ENCODE results near the gene PIP4K2C.

PIP4K2C gene

GRCh38 chr12:57590479-57590863 lies 521 bp upstream of the PIP4K2C start:
- H3K27me3 ChIP-seq (replicated peaks; ENCODE audit: control insufficient read depth, insufficient read depth, low read length) = peaks cover 44% of the 10 kb centered on the region
- DNase-seq (ENCODE audit: low read depth) = no peak
- H3K4me1 ChIP-seq (ENCODE audit: control insufficient read depth, insufficient read depth, low read length) = peaks cover 8% of the 10 kb centered on the region
- H3K36me3 ChIP-seq (ENCODE audit: control insufficient read depth, insufficient read depth, low read length, severe bottlenecking) = no peaks in the 10 kb centered on the region
- H3K9ac ChIP-seq (ENCODE audit: low read length) = no peak overlapping the region
- H3K4me3 ChIP-seq (ENCODE audit: low read length) = peak overlapping the region; percentile 84
- no peaks in the 10 kb centered on the region for H3K9me3 ChIP-seq (ENCODE audit: control insufficient read depth, low read length)

- Histone ChIP-seq H3K36me3 (ENCODE audit: control insufficient read depth, insufficient read depth, low read length, severe bottlenecking) (no peaks in the 10 kb centered on the region), H3K9ac (ENCODE audit: low read length) (no peak overlapping the region), H3K27me3 (replicated peaks; ENCODE audit: control insufficient read depth, insufficient read depth, low read length) (peaks cover 32% of the 10 kb centered on the region), H3K9me3 (ENCODE audit: control insufficient read depth, low read length) (no peaks in the 10 kb centered on the region), H3K4me3 (ENCODE audit: low read length) (peak overlapping the region; percentile 84), H3K4me1 (ENCODE audit: control insufficient read depth, insufficient read depth, low read length) (peaks cover 8% of the 10 kb centered on the region)
- DNase-seq (ENCODE audit: low read depth) = no peak
Observed at GRCh38 chr12:57591782-57592325, 862 bp downstream of the PIP4K2C start.

GRCh38 chr12:57592551-57593165 lies 1.7 kb downstream of the PIP4K2C start:
- H3K4me1 ChIP-seq (ENCODE audit: control insufficient read depth, insufficient read depth, low read length) = peaks cover 8% of the 10 kb centered on the region
- no peak overlapping the region for H3K9ac ChIP-seq (ENCODE audit: low read length)
- DNase-seq (ENCODE audit: low read depth) = no peak
- H3K27me3 ChIP-seq (replicated peaks; ENCODE audit: control insufficient read depth, insufficient read depth, low read length) = peaks cover 29% of the 10 kb centered on the region
- no peaks in the 10 kb centered on the region for H3K9me3 ChIP-seq (ENCODE audit: control insufficient read depth, low read length)
- H3K36me3 ChIP-seq (ENCODE audit: control insufficient read depth, insufficient read depth, low read length, severe bottlenecking) = no peaks in the 10 kb centered on the region
- no peak overlapping the region for H3K4me3 ChIP-seq (ENCODE audit: low read length)

- no peak overlapping the region for H3K9ac ChIP-seq (ENCODE audit: low read length)
- H3K4me1 ChIP-seq (ENCODE audit: control insufficient read depth, insufficient read depth, low read length) = peaks cover 8% of the 10 kb centered on the region
- H3K27me3 ChIP-seq (replicated peaks; ENCODE audit: control insufficient read depth, insufficient read depth, low read length) = peaks cover 23% of the 10 kb centered on the region
- H3K36me3 ChIP-seq (ENCODE audit: control insufficient read depth, insufficient read depth, low read length, severe bottlenecking) = no peaks in the 10 kb centered on the region
- H3K4me3 ChIP-seq (ENCODE audit: low read length) = no peak overlapping the region
- no peak for DNase-seq (ENCODE audit: low read depth)
- H3K9me3 ChIP-seq (ENCODE audit: control insufficient read depth, low read length) = no peaks in the 10 kb centered on the region
Observed at GRCh38 chr12:57593187-57593586, 2.2 kb downstream of the PIP4K2C start.

GRCh38 chr12:57600395-57600794 lies 9.4 kb downstream of the PIP4K2C start:
- H3K4me1 ChIP-seq (ENCODE audit: control insufficient read depth, insufficient read depth, low read length) = peaks cover 4% of the 10 kb centered on the region
- no peak overlapping the region for H3K4me3 ChIP-seq (ENCODE audit: low read length)
- peaks cover 22% of the 10 kb centered on the region for H3K27me3 ChIP-seq (replicated peaks; ENCODE audit: control insufficient read depth, insufficient read depth, low read length)
- H3K36me3 ChIP-seq (ENCODE audit: control insufficient read depth, insufficient read depth, low read length, severe bottlenecking) = no peaks in the 10 kb centered on the region
- H3K9ac ChIP-seq (ENCODE audit: low read length) = no peak overlapping the region
- no peaks in the 10 kb centered on the region for H3K9me3 ChIP-seq (ENCODE audit: control insufficient read depth, low read length)
- no peak for DNase-seq (ENCODE audit: low read depth)

GRCh38 chr12:57602544-57602943 lies 11.6 kb downstream of the PIP4K2C start:
- H3K27me3 ChIP-seq (replicated peaks; ENCODE audit: control insufficient read depth, insufficient read depth, low read length) = peaks cover 25% of the 10 kb centered on the region
- H3K9ac ChIP-seq (ENCODE audit: low read length) = no peak overlapping the region
- no peak for DNase-seq (ENCODE audit: low read depth)
- H3K4me1 ChIP-seq (ENCODE audit: control insufficient read depth, insufficient read depth, low read length) = peaks cover 4% of the 10 kb centered on the region
- H3K4me3 ChIP-seq (ENCODE audit: low read length) = no peak overlapping the region
- H3K36me3 ChIP-seq (ENCODE audit: control insufficient read depth, insufficient read depth, low read length, severe bottlenecking) = no peaks in the 10 kb centered on the region
- H3K9me3 ChIP-seq (ENCODE audit: control insufficient read depth, low read length) = no peaks in the 10 kb centered on the region

- Histone ChIP-seq H3K36me3 (ENCODE audit: control insufficient read depth, insufficient read depth, low read length, severe bottlenecking) (no peaks in the 10 kb centered on the region), H3K27me3 (replicated peaks; ENCODE audit: control insufficient read depth, insufficient read depth, low read length) (peaks cover 25% of the 10 kb centered on the region), H3K9me3 (ENCODE audit: control insufficient read depth, low read length) (no peaks in the 10 kb centered on the region), H3K4me1 (ENCODE audit: control insufficient read depth, insufficient read depth, low read length) (peaks cover 4% of the 10 kb centered on the region), H3K4me3 (ENCODE audit: low read length) (no peak overlapping the region), H3K9ac (ENCODE audit: low read length) (no peak overlapping the region)
- no peak for DNase-seq (ENCODE audit: low read depth)
Observed at GRCh38 chr12:57603324-57603723, 12.3 kb downstream of the PIP4K2C start.

- peaks cover 24% of the 10 kb centered on the region for H3K27me3 ChIP-seq (replicated peaks; ENCODE audit: control insufficient read depth, insufficient read depth, low read length)
- peak overlapping the region; percentile 73 for H3K4me3 ChIP-seq (ENCODE audit: low read length)
- H3K36me3 ChIP-seq (ENCODE audit: control insufficient read depth, insufficient read depth, low read length, severe bottlenecking) = no peaks in the 10 kb centered on the region
- peak overlapping the region; percentile 30 for H3K9ac ChIP-seq (ENCODE audit: low read length)
- no peaks in the 10 kb centered on the region for H3K9me3 ChIP-seq (ENCODE audit: control insufficient read depth, low read length)
- peak; percentile 52 for DNase-seq (ENCODE audit: low read depth)
- peaks cover 4% of the 10 kb centered on the region for H3K4me1 ChIP-seq (ENCODE audit: control insufficient read depth, insufficient read depth, low read length)
Observed at GRCh38 chr12:57603815-57604453, 12.9 kb downstream of the PIP4K2C start.

- peak; percentile 51 for DNase-seq (ENCODE audit: low read depth)
- Histone ChIP-seq H3K4me1 (ENCODE audit: control insufficient read depth, insufficient read depth, low read length) (peaks cover 4% of the 10 kb centered on the region), H3K4me3 (ENCODE audit: low read length) (peak within 1 kb of the TSS; percentile 73), H3K9me3 (ENCODE audit: control insufficient read depth, low read length) (no peaks in the 10 kb centered on the region), H3K9ac (ENCODE audit: low read length) (peak within 1 kb of the TSS; percentile 39), H3K27me3 (replicated peaks; ENCODE audit: control insufficient read depth, insufficient read depth, low read length) (peaks cover 18% of the 10 kb centered on the region), H3K36me3 (ENCODE audit: control insufficient read depth, insufficient read depth, low read length, severe bottlenecking) (no peaks in the 10 kb centered on the region)
Observed at GRCh38 chr12:57604454-57604991, 13.5 kb downstream of the PIP4K2C start, which contains the start of gene DTX3. Gene DTX3 (plus strand): TSS chr12:57604824. CDS start chr12:57606518, 1,694 bp downstream.

GRCh38 chr12:57604992-57605810 lies 14.2 kb downstream of the PIP4K2C start:
- H3K9ac ChIP-seq (ENCODE audit: low read length) = peak overlapping the region; percentile 39
- no peaks in the 10 kb centered on the region for H3K36me3 ChIP-seq (ENCODE audit: control insufficient read depth, insufficient read depth, low read length, severe bottlenecking)
- H3K27me3 ChIP-seq (replicated peaks; ENCODE audit: control insufficient read depth, insufficient read depth, low read length) = peaks cover 18% of the 10 kb centered on the region
- H3K4me3 ChIP-seq (ENCODE audit: low read length) = peak overlapping the region; percentile 71
- H3K9me3 ChIP-seq (ENCODE audit: control insufficient read depth, low read length) = no peaks in the 10 kb centered on the region
- H3K4me1 ChIP-seq (ENCODE audit: control insufficient read depth, insufficient read depth, low read length) = peaks cover 4% of the 10 kb centered on the region
- DNase-seq (ENCODE audit: low read depth) = peak; percentile 50

GRCh38 chr12:57605811-57606311 lies 14.9 kb downstream of the PIP4K2C start:
- H3K9ac ChIP-seq (ENCODE audit: low read length) = no peak overlapping the region
- no peak for DNase-seq (ENCODE audit: low read depth)
- no peaks in the 10 kb centered on the region for H3K36me3 ChIP-seq (ENCODE audit: control insufficient read depth, insufficient read depth, low read length, severe bottlenecking)
- H3K9me3 ChIP-seq (ENCODE audit: control insufficient read depth, low read length) = no peaks in the 10 kb centered on the region
- H3K27me3 ChIP-seq (replicated peaks; ENCODE audit: control insufficient read depth, insufficient read depth, low read length) = peaks cover 22% of the 10 kb centered on the region
- peaks cover 9% of the 10 kb centered on the region for H3K4me1 ChIP-seq (ENCODE audit: control insufficient read depth, insufficient read depth, low read length)
- no peak overlapping the region for H3K4me3 ChIP-seq (ENCODE audit: low read length)

All from adipocyte (in vitro differentiated cells).